ENCODE data around the gene KIF26A.

GRCh38 chr14:104145826-104146601 is 7.6 kb downstream of the KIF26A start:
- TF ChIP-seq POLR2AphosphoS5 (IDR thresholded peaks at IDR 0.05) (no peak), POLR2A (IDR thresholded peaks at IDR 0.05) (no peak), CTCF (IDR thresholded peaks at IDR 0.05) (no peak)

Data from prostate gland (tissue), 2 donors.